ENCODE results near the gene DPM3. TPM values are rescaled to one million over a fixed set of nuclear protein-coding genes. Genes with fewer than 3 reads are reported as not detected.
"Not testable (repeated sequence)": the region's sequence is repeated elsewhere in the genome, so short reads cannot be mapped to it uniquely, and the experiment has no call there.

DPM3 gene
- polyA plus RNA-seq, 10 donors, result 11.9 to 28.7 (median 18.8) TPM

DNA sequence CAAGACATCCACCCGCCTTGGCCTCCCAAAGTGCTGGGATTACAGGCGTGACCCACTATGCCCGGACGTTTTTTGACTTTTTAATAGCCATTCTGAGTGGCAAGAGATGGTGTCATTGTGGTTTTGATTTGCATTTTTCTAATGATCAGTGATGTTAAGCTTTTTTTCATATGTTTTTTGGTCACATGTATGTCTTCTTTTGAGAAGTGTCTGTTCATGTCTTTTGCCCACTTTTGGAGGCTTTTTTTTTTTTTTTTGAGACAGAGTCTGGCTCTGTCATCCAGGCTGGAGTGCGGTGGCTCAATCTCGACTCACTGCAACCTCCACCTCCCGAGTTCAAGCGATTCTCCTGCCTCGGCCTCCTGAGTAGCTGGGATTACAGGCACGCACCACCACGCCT lies 24.3 kb upstream of the DPM3 start:
- DNase-seq, result not testable (repeated sequence)

DNA sequence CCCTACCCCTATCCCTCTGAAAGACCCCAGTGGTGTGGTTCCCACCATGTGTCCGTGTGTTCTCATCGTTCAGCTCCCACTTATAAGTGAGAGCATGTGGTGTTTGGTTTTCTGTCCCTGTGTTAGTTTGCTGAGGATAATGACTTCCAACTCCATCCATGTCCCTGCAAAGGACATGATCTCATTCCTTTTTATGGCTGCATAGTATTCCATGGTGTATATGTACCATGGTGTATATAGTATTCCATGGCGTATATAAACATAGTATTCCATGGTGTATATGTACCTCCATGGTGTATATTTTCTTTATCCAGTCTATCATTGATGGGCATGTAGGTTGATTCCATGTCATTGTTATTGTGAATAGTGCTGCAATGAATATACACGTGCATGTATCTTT lies 23.5 kb upstream of the DPM3 start:
- DNase-seq, result not testable (repeated sequence)

- not testable (repeated sequence) for DNase-seq
Observed at GRCh38 chr1:155162631-155163030, 22.3 kb upstream of the DPM3 start.

DNA sequence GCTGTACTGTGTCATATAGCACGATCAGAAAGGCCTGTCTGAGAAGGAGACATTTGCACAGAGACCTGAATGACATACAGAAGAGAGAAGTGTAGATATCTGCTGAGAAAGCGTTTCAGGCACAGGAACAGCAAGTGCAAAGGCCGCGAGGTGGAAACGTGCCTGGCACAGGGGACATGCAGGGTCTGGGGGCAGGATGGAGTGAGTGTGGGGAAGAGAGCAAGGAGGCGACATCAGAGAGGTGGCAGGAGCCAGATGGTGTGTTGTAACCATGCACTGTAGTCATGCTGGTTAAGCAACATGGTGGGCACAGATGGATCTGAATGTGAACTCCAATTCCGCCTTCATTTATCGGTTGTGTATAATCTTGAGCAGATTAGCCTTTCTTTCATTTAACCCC lies 19.8 kb upstream of the DPM3 start:
- DNase-seq, result no peak

DNA sequence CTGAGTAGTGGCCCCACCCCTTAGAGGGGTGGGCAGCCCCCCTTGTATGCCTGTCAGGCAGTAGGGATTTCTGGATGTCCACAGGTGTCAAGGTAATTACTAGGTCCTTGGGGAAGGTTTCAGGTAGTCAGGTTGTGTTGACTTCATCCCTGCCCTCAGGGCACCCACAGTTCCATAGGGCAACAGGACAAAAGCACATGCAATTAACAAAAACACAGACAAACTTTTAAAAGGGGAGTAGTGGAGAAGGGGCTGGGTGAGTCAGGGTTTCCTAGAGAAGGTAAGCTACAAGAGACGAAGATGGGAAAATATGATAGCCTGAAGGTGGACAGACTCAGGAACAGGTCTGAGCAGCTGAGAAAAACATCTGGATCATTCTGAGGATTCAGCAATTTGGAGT lies 18.7 kb upstream of the DPM3 start:
- no peak for DNase-seq

DNA sequence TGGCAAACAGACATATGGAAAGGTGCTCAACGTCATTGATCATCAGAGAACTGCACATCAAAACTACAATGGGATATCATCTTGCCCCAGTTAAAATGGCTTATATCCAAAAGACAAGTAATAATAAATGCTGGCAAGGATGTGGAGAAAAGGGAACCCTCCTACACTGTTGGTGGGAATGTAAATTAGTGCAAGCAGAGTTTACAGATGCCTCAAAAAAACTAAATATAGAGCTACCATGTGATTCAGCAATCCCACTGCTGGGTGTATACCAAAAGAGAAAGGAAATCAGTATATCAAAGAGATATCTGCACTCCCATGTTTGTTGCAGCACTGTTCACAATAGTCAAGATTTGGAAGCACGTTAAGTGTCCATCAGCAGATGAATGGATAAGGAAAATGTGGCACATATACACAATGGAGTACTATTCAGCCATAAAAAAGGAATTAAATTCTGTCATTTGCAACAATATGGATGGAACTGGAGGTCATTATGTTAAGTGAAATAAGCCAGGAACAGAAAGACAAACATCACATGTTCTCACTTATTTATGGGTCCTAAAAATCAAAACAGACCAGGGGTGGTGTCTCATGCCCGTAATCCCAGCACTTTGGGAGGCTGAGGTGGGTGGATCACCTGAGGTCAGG lies 15.8 kb upstream of the DPM3 start:
- not testable (repeated sequence) for DNase-seq

GRCh38 chr1:155145491-155145890 lies 5.2 kb upstream of the DPM3 start:
- no peak for DNase-seq

DNA sequence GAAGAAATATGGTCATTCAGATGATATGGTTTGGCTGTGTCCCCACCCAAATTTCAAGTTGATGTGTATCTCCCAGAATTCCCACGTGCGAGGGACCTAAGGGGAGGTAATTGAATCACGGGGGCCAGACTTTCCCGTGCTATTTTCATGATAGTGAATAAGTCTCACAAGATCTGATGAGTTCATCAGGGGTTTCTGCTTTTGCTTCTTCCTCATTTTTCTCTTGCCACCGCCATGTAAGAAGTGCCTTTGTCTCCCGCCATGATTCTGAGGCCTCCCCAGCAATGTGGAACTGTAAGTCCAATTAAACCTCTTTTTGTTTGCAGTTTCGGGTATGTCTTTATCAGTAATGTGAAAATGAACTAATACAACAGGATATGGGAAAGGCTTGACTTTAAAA lies 1.4 kb upstream of the DPM3 start:
- DNase-seq, result no peak

GRCh38 chr1:155140630-155140953 lies 261 bp upstream of the DPM3 start:
- no peak for DNase-seq

- no peak for DNase-seq
Observed at GRCh38 chr1:155137154-155137949, 3.0 kb downstream of the DPM3 start.

GRCh38 chr1:155136748-155137147 lies 3.6 kb downstream of the DPM3 start:
- DNase-seq, result peak in 1 of 3 donors; percentile 18

- DNase-seq, result peak; percentile 92 to 98 (median 97)
Observed at GRCh38 chr1:155135415-155136028, 4.8 kb downstream of the DPM3 start, which contains the start of gene SLC50A1. SLC50A1 (plus strand) TSS chr1:155135852; CDS start chr1:155135912, 60 bp downstream.

DNA sequence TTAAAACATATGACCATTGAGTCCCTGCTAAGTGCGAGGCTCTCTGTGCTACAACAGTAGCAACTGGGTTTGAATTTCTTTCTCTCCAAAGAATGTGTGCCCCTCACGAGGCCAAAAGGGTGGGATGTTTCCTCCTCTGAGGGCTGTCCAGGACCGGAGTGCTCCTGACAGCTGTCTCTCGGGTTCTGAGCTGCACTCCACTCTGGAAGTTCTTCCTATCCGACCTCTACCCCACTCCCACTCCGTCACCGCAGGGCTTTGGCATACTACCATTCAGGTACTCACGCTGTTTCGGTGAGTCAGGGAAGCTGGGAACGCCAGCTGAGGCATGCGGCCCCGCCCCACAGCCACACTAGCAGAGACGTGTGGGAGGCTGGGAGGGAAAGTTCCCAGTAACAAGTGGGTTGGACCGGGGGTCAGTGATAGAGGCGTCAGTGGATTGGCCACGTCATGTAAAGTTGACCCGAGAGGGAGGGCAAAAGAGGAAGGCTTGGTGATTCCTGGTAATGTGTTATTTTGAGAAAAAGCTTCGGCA lies 5.4 kb downstream of the DPM3 start:
- peak; percentile 87 to 92 (median 87) for DNase-seq

DNA sequence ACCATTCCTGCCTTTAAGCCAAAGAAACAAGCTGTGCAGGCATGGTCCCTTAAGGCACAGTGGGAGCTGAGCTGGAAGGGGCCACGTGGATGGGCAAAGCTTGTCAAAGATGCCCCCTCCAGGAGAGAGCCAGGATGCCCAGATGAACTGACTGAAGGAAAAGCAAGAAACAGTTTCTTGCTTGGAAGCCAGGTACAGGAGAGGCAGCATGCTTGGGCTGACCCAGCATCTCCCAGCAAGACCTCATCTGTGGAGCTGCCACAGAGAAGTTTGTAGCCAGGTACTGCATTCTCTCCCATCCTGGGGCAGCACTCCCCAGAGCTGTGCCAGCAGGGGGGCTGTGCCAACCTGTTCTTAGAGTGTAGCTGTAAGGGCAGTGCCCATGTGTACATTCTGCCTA lies 6.0 kb downstream of the DPM3 start:
- no peak for DNase-seq

DNA sequence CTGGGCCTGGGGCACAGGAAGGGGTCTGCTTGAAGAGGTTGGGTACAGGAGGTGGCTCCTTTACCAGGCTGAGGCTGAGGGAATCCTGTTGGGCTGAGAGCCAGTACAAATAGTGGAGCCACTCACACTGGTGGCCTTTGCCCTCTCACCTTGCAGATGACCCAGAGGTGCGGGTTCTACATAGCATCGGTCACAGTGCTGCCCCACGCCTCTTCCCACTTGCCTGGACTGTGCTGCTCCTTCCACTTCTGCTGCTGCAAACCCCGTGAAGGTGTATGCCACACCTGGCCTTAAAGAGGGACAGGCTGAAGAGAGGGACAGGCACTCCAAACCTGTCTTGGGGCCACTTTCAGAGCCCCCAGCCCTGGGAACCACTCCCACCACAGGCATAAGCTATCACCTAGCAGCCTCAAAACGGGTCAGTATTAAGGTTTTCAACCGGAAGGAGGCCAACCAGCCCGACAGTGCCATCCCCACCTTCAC lies 6.5 kb downstream of the DPM3 start:
- DNase-seq, result no peak

DNA sequence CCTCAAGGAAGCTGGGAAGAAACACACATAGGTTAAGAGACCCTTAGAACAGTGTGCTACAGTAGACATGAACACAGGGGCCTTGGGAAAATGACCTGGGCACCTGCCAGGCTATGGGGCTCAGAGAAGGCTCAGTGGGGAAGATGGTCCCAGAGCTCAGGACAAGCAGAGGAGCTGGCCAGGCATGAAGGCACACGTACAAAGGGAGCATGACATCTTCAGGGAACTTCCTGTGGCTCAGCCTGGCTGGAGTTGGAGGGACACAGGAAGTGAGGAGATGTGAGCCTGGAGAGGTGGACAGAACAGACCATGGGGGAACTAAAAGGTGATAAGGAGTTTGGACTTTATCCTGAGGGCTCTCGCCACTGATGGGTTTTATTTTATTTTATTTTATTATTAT lies 8.5 kb downstream of the DPM3 start:
- DNase-seq, result no peak

DNA sequence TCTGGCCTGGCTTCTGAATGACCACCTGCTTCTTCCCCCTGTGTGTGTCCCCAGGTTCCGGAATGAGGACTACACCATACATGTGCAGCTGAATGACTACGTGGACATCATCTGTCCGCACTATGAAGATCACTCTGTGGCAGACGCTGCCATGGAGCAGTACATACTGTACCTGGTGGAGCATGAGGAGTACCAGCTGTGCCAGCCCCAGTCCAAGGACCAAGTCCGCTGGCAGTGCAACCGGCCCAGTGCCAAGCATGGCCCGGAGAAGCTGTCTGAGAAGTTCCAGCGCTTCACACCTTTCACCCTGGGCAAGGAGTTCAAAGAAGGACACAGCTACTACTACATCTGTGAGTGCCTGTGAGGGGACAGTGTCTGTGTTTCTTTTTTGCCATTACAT lies 9.0 kb downstream of the DPM3 start:
- DNase-seq, result no peak

DNA sequence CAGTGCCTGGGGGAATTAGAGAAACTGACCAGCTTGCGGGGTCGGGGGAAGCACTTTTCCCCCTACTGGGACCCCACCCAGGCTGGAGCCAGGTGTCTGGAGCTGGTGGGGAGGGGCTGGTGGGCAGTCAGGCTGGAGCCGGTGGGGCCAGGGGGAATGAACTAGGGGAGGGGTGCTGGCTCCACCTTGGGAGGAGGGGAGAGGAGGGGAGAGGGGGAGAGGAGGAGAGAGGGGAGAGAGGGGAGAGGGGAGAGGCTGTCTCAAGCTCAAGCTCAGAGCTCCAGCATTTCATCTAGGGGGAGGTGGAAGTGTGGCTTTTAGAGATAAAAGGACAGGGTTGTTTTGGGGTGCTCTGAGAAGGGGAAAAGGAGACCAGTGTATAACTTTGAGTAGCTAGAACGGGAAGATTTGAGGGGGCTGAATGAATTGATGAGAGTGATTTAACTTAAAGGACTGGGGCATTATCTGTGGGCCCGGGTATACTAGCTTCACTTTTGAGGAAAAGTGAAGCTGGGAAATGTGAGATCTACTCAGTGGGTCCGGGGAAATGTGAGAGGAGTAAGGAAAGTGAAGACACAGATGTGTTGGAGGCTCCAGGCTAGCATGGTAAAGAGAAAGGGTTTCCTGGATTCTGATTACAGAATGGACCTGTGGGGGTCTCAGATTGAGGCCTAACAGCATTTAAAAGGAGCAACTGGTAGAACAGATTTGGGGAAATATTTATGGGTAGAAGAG lies 9.9 kb downstream of the DPM3 start:
- DNase-seq, result no peak

DNA sequence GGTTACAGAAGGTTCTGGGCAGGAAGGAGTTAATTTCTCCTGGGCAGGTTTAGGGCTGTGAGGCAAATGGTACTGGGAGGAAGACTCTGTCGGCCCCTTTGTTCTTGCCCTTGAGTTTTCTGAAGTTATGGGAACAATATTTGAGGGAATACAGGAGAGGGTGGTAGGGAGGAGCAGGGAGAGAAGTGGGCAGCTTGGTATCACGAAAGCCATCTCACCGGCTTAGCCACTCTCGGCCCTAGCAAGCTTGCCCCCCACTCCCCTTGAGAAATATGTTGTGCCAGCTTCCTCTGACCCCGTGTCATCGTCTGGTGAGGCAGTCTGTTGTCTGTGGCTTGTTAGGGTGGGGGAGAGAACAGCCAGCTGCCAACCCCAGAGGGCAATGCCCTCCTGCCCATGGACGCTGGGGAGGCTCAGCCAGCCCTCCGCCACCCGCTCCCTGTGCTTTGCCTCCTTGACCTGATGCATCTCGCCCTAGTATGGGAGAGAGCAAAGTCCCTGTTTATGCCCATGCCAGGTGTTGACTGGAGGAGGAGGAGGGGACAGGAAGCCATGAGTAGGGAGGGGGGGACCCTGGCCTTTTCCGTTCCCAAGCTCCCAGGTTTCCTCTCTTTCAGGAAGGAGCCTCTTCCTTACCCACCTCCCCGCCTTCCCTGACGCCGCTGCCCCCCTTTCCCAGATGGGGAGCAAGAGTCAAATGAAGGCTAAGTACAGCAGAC lies 11.4 kb downstream of the DPM3 start:
- peak in 1 of 3 donors; percentile 51 for DNase-seq

DNA sequence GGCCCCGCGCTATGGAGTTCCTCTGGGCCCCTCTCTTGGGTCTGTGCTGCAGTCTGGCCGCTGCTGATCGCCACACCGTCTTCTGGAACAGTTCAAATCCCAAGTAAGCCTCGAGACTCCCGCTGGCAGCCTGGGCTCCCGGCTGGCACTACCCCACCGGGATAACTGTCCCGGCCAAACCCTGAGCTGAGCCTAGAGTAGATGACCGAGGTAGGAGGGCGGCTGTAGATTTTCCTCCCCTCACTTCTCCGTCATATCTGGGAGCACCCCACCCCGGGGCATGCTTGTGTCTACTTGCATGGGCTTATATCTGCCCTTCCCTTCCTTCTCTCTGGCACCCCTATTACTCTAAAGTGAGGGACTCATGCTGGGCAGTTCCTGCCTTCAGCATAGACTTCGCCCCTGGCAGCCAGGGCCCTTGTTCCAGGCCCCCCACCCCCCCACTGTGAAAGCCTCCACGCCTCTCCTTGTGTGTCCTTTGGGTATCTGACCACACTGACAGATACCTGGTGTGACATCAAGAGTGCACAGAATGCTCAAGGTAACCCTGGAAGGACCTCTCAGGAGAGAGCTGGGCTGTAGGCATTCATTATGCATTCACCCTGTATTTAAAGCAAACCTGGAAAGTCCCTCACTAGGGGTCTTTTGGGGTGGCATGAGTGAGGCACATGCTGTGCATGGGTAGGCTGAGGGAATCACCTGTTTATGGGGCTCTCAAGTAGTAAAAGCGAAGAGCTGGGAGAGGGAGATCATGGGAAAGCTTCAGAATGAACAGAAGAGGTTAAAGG lies 12.2 kb downstream of the DPM3 start:
- no peak for DNase-seq
